Upper lobe of left lung (tissue), 6 donors: ENCODE results near the gene TMEM184A. TPM values are rescaled to one million over a fixed set of nuclear protein-coding genes. Genes with fewer than 3 reads are reported as not detected.

ENCODE experiments used
- ATAC-seq, 2 donors: fragments of 200-7000 bp; cut with Tn5 transposase; one replicate each; pipeline ENCODE4 v1.9.1; 2022; ENCODE audit warnings: mild to moderate bottlenecking in 2 of 2, moderate library complexity in 2 of 2; ENCODE audit not compliant: low FRiP score in 2 of 2
- DNase-seq, 2 donors: peaks; one replicate each; pipeline ENCODE4 v3.0.0-alpha.2; 2019 to 2020
- H3K27ac ChIP-seq, 4 donors: fragments of 200-600 bp; sonication (generic); one replicate each; pipeline ENCODE4 v1.5.1; 2016 to 2019
- H3K27me3 ChIP-seq, 4 donors: fragments of 200-600 bp; sonication (generic); one replicate each; pipeline ENCODE4 v1.5.1; 2017 to 2019
- H3K36me3 ChIP-seq, 4 donors: fragments of 200-600 bp; sonication (generic); one replicate each; pipeline ENCODE4 v1.5.1; 2016 to 2019
- H3K4me1 ChIP-seq, 4 donors: fragments of 200-600 bp; sonication (generic); one replicate each; pipeline ENCODE4 v1.5.1; 2018 to 2019
- H3K4me3 ChIP-seq, 4 donors: fragments of 200-600 bp; sonication (generic); one replicate each; pipeline ENCODE4 v1.5.1; 2017 to 2019; ENCODE audit warnings: mild to moderate bottlenecking in 2 of 4, moderate library complexity in 1 of 4
- H3K9me3 ChIP-seq, 4 donors: fragments of 200-600 bp; sonication (generic); one replicate each; pipeline ENCODE4 v1.5.1; 2018 to 2019
- EP300 ChIP-seq, 4 donors: sonication (generic); formaldehyde crosslinking; IDR thresholded peaks; one replicate each; pipeline ENCODE4 v1.5.1; 2017; ENCODE audit warnings: antibody characterized with exemption in 4 of 4, control low read depth in 2 of 4
- POLR2A ChIP-seq, 4 donors: fragments of 450-650 bp; IDR thresholded peaks; one replicate each; pipeline ENCODE4 v1.5.1; 2016 to 2017; ENCODE audit warnings: antibody characterized with exemption in 4 of 4, mild to moderate bottlenecking in 2 of 4
- POLR2AphosphoS5 ChIP-seq, 2 donors: sonication (generic); formaldehyde crosslinking; IDR thresholded peaks; one replicate each; pipeline ENCODE4 v1.5.1; 2017; ENCODE audit warnings: antibody characterized with exemption in 2 of 2
- WGBS, 2 donors: methylation state at CpG; one replicate each; pipeline ENCODE4 v1.1.5; 2017 to 2018; 5-methylcytosine and 5-hydroxymethylcytosine counted together
- total RNA-seq, 6 donors: library from RNA; depleted of rRNA in 4 of 6; stranded (reverse); fragments of >200 nt in 4 of 6; gene quantifications; one replicate each; pipeline versions ENCODE4 v1.1.0 to v1.2.1, GENCODE V29; 2016 to 2021
- TF ChIP-seq, protein P1 (sequence below), 6 experiments: fragments of 450-650 bp in 4 of 6; fragments of 200-600 bp in 2 of 6; sonication (generic) in 2 of 6; IDR thresholded peaks; one replicate each; pipeline ENCODE4 v1.5.1; 2016 to 2019; ENCODE audit warnings: antibody characterized with exemption in 6 of 6
- donor health status: DM: no; HTN: no; CAD: no; lungs with moderate emphysema.
- donor health status: DM: no; HTN: yes; CAD: no; lungs with severe emphysema.

TMEM184A gene
- total RNA-seq, 6 donors from 2014 or later, result 5.0 to 11.7 (median 10.4) TPM

GRCh38 chr7:1576521-1577253 lies 20.7 kb upstream of the TMEM184A start:
- H3K9me3 ChIP-seq, result no peaks in the 10 kb centered on the region
- 74 to 77% methylated on average over 15 of the region's 15 CpGs for WGBS, 2 donors
- no peak overlapping the region for H3K27ac ChIP-seq
- ATAC-seq, result no peak
- DNase-seq, result no peak
- no peaks in the 10 kb centered on the region for H3K36me3 ChIP-seq
- TF ChIP-seq EP300 (IDR thresholded peaks at IDR 0.05) (no peak), POLR2A (IDR thresholded peaks at IDR 0.05) (no peak), POLR2AphosphoS5 (IDR thresholded peaks at IDR 0.05) (no peak)
- TF ChIP-seq, protein P1, sequence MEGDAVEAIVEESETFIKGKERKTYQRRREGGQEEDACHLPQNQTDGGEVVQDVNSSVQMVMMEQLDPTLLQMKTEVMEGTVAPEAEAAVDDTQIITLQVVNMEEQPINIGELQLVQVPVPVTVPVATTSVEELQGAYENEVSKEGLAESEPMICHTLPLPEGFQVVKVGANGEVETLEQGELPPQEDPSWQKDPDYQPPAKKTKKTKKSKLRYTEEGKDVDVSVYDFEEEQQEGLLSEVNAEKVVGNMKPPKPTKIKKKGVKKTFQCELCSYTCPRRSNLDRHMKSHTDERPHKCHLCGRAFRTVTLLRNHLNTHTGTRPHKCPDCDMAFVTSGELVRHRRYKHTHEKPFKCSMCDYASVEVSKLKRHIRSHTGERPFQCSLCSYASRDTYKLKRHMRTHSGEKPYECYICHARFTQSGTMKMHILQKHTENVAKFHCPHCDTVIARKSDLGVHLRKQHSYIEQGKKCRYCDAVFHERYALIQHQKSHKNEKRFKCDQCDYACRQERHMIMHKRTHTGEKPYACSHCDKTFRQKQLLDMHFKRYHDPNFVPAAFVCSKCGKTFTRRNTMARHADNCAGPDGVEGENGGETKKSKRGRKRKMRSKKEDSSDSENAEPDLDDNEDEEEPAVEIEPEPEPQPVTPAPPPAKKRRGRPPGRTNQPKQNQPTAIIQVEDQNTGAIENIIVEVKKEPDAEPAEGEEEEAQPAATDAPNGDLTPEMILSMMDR (IDR thresholded peaks at IDR 0.05), result no peak
- no peaks in the 10 kb centered on the region for H3K27me3 ChIP-seq
- no peak overlapping the region for H3K4me3 ChIP-seq
- H3K4me1 ChIP-seq, result peaks cover 5 to 12% (median 9%) of the 10 kb centered on the region in 4 donors

- Histone ChIP-seq H3K4me3 (no peak overlapping the region), H3K4me1 (peaks cover 11 to 20% (median 17%) of the 10 kb centered on the region in 4 donors), H3K27ac (no peak overlapping the region), H3K36me3 (no peaks in the 10 kb centered on the region), H3K27me3 (no peaks in the 10 kb centered on the region), H3K9me3 (no peaks in the 10 kb centered on the region)
- TF ChIP-seq POLR2AphosphoS5 (IDR thresholded peaks at IDR 0.05), result no peak
- TF ChIP-seq, protein P1 (IDR thresholded peaks at IDR 0.05), result no peak
- TF ChIP-seq EP300 (IDR thresholded peaks at IDR 0.05), result no peak
- no peak for TF ChIP-seq POLR2A (IDR thresholded peaks at IDR 0.05)
- DNase-seq, result no peak
- ATAC-seq, result no peak
- WGBS, 2 donors, result 86 to 91% methylated on average over 7 of the region's 7 CpGs
Measured at GRCh38 chr7:1575809-1576208, 19.8 kb upstream of the TMEM184A start.

DNA sequence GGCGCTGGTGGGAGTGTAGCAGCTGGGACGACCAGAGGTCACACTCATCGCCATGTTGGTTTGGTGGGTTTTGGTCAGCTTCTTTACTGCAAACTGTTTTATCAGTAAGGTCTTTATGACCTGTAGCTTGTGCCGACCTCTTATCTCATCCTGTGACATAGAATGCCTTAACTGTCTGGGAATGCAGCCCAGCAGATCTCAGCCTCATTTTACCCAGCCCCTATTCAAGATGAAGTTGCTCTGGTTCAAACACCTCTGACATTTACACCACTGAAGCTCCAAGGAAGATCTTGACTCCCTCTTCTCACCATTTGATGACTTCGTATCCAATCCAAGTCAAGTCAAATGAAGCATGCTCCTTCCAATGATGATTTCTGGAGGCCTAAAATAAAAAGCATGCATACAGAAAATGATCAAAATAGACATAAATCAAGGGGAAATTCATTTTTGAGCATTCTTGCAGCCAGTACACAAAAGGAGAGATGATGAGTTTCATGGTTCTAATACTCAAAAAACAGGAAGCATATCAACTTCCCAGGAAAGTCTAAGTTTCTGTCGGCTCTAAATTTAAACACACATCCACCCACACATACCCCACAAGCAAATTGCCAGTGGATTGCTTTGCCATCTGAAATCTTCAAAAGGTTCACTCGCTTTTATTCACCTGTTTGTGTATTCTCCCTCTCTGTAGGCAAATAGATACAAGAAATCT lies 16.3 kb upstream of the TMEM184A start:
- no peak for DNase-seq
- Histone ChIP-seq H3K36me3 (peaks cover 0 to 10% (median 4%) of the 10 kb centered on the region in 4 donors), H3K27ac (peak overlapping the region in 3 of 4 donors; percentile 95 to 98 (median 98)), H3K27me3 (no peaks in the 10 kb centered on the region), H3K9me3 (no peaks in the 10 kb centered on the region), H3K4me3 (no peak overlapping the region), H3K4me1 (peaks cover 22 to 40% (median 26%) of the 10 kb centered on the region in 4 donors)
- TF ChIP-seq, protein P1 (IDR thresholded peaks at IDR 0.05), result no peak
- TF ChIP-seq POLR2A (IDR thresholded peaks at IDR 0.05) (no peak), POLR2AphosphoS5 (IDR thresholded peaks at IDR 0.05) (no peak), EP300 (IDR thresholded peaks at IDR 0.05) (no peak)
- ATAC-seq, result no peak
- 81 to 84% methylated on average over 7 of the region's 7 CpGs for WGBS, 2 donors

GRCh38 chr7:1569833-1570632 lies 14.0 kb upstream of the TMEM184A start, which contains the start of gene PSMG3:
PSMG3 (minus strand) TSS chr7:1570032; CDS start chr7:1569339, 693 bp downstream.
- TF ChIP-seq POLR2AphosphoS5 (IDR thresholded peaks at IDR 0.05) (peak; percentile 57 to 84), POLR2A (IDR thresholded peaks at IDR 0.05) (peak; percentile 41 to 85 (median 78)), EP300 (IDR thresholded peaks at IDR 0.05) (no peak)
- TF ChIP-seq, protein P1 (IDR thresholded peaks at IDR 0.05), result peak in 5 of 6 experiments; percentile 27 to 75 (median 51)
- H3K27ac ChIP-seq, result peak within 1 kb of the TSS; percentile 95 to 98 (median 97)
- 1% methylated on average over 18 to 57 of the region's 95 CpGs for WGBS, 2 donors
- peaks cover 22 to 40% (median 26%) of the 10 kb centered on the region in 4 donors for H3K4me1 ChIP-seq
- peaks cover 0 to 24% (median 11%) of the 10 kb centered on the region in 4 donors for H3K36me3 ChIP-seq
- ATAC-seq (peak; percentile 93 to 95), DNase-seq (peak; percentile 95 to 98)
- H3K9me3 ChIP-seq, result no peaks in the 10 kb centered on the region
- H3K27me3 ChIP-seq, result no peaks in the 10 kb centered on the region
- peak within 1 kb of the TSS; percentile 85 to 97 (median 90) for H3K4me3 ChIP-seq
